K562 (cell line): ENCODE data around the gene GART. TPM values are rescaled to one million over a fixed set of nuclear protein-coding genes. Genes with fewer than 3 reads are reported as not detected.

ENCODE experiments used
- ATAC-seq: fragments of 200-7000 bp; cut with Tn5 transposase; 3 replicates; pipeline ENCODE4 v1.9.1; 2020; ENCODE audit warnings: moderate library complexity
- BruUV-seq: library from RNA; stranded (reverse); fragments of 400-500 nt; replicated peaks from 2 replicates; lab custom pipeline; 2021; lab: Mats Ljungman, UMichigan
- CTCF ChIA-PET: fragments of 300-600 bp; formaldehyde crosslinking; extraction: SDS; loops from one replicate; lab custom pipeline; 2021; ENCODE audit warnings: low intra/inter-chr PET ratio; lab: Yijun Ruan, JAX
- POLR2A ChIA-PET: fragments of 300-600, 350-650 bp; sonication (Branson Sonifier 250); formaldehyde crosslinking; extraction: SDS; loops from one replicate; lab custom pipeline; 2021; ENCODE audit warnings: antibody characterized with exemption, inconsistent platforms; lab: Yijun Ruan, JAX
- DNase-seq, 4 experiments: peaks; one replicate each; pipeline versions ENCODE4 v3.0.0 to v3.0.0-alpha.2; 2011 to 2018; ENCODE audit warnings: low spot score in 3 of 4, mixed read lengths in 3 of 4; ENCODE audit errors: extremely low read depth in 1 of 4
- FAIRE-seq: peaks from 2 replicates; lab custom pipeline; 2011; peaks lifted over from hg19 to GRCh38; lab: Jason Lieb, UNC
- H2AFZ ChIP-seq: 2 replicates; pipeline ENCODE4 v1.6.0; 2011; ENCODE audit warnings: low read depth, low read length, control low read depth, inconsistent platforms
- H3K27ac ChIP-seq: fragments of 200-600 bp; 3 replicates; pipeline ENCODE4 v1.8.0; 2011; ENCODE audit warnings: low read depth, mild to moderate bottlenecking, control low read depth, inconsistent platforms, low read length, moderate library complexity, mixed read lengths; ENCODE audit errors: extremely low read depth
- H3K27me3 ChIP-seq, 2 experiments: fragments of 300-600 bp in 1 of 2; 2 replicates in 1 of 2; 3 replicates in 1 of 2; pipeline versions ENCODE4 v1.6.0 to v1.8.0; 2011; ENCODE audit warnings: inconsistent platforms in 2 of 2, low read length in 2 of 2, mild to moderate bottlenecking in 1 of 2, mixed read lengths in 1 of 2, moderate library complexity in 1 of 2; ENCODE audit not compliant: control insufficient read depth in 2 of 2, insufficient read depth in 2 of 2
- H3K36me3 ChIP-seq: fragments of 300-600 bp; 3 replicates; pipeline ENCODE4 v1.8.0; 2011; ENCODE audit warnings: mild to moderate bottlenecking, low read length, inconsistent platforms; ENCODE audit not compliant: control insufficient read depth, insufficient read depth
- H3K4me1 ChIP-seq, 2 experiments: fragments of 200-600 bp in 1 of 2; replicated peaks in 1 of 2; 2 replicates in 1 of 2; 3 replicates in 1 of 2; pipeline versions ENCODE4 v1.5.1 to v1.8.0; 2011; ENCODE audit warnings: inconsistent platforms in 2 of 2, low read length in 2 of 2, mild to moderate bottlenecking in 1 of 2, mixed read lengths in 1 of 2, moderate library complexity in 1 of 2; ENCODE audit not compliant: control insufficient read depth in 2 of 2, insufficient read depth in 2 of 2
- H3K4me2 ChIP-seq: 2 replicates; pipeline ENCODE4 v1.6.1; 2011; ENCODE audit warnings: low read length, control low read depth, inconsistent platforms, mixed read lengths; ENCODE audit not compliant: insufficient read depth
- H3K4me3 ChIP-seq: fragments of 200-600 bp; sonication (generic), shearing (Covaris generic); 2 replicates; pipeline ENCODE4 v1.5.1; 2016; ENCODE audit warnings: control low read depth, inconsistent platforms
- H3K79me2 ChIP-seq: fragments of 200-600 bp; 3 replicates; pipeline ENCODE4 v1.8.0; 2011; ENCODE audit warnings: low read length, inconsistent platforms; ENCODE audit not compliant: control insufficient read depth, insufficient read depth
- H3K9ac ChIP-seq, 2 experiments: 2 replicates each; pipeline versions ENCODE4 v1.6.0 to v1.6.1; 2011; ENCODE audit warnings: low read depth in 2 of 2, low read length in 2 of 2, control low read depth in 1 of 2, inconsistent platforms in 1 of 2, mild to moderate bottlenecking in 1 of 2, mixed read lengths in 1 of 2; ENCODE audit not compliant: insufficient read depth in 1 of 2
- H3K9me1 ChIP-seq: one replicate; pipeline ENCODE4 v1.6.0; 2011; ENCODE audit warnings: inconsistent platforms, mild to moderate bottlenecking, low read length, moderate library complexity; ENCODE audit not compliant: control insufficient read depth, insufficient read depth
- H3K9me3 ChIP-seq: replicated peaks from 2 replicates; pipeline ENCODE4 v1.5.1; 2011; ENCODE audit warnings: low read depth, low read length, inconsistent platforms; ENCODE audit not compliant: control insufficient read depth, insufficient read depth
- H4K20me1 ChIP-seq: replicated peaks from 2 replicates; pipeline ENCODE4 v1.6.1; 2011; ENCODE audit warnings: low read length, inconsistent platforms, mixed read lengths; ENCODE audit not compliant: control insufficient read depth, insufficient read depth
- BCOR ChIP-seq: fragments of 450-650 bp; IDR thresholded peaks from 2 replicates; pipeline ENCODE4 v1.6.1; 2016
- BRD4 ChIP-seq: fragments of 200-600 bp; sonication (generic); IDR thresholded peaks from 2 replicates; pipeline ENCODE4 v1.6.1; 2017; ENCODE audit warnings: inconsistent platforms
- CBX1 ChIP-seq: sonication (generic); IDR thresholded peaks from 2 replicates; pipeline ENCODE4 v1.6.1; 2016; ENCODE audit warnings: antibody characterized with exemption, low read depth, mild to moderate bottlenecking
- EGR1 ChIP-seq: fragments of 450-650 bp; conservative IDR thresholded peaks from 2 replicates; pipeline ENCODE4 v1.6.1; 2017; ENCODE audit warnings: mild to moderate bottlenecking
- IFI16 ChIP-seq: fragments of 250-450 bp; sonication (Bioruptor Pico); IDR thresholded peaks from 2 replicates; pipeline ENCODE4 v2.1.2; 2022; ENCODE audit warnings: mild to moderate bottlenecking, inconsistent platforms
- MTA3 ChIP-seq: fragments of 450-650 bp; formaldehyde crosslinking; IDR thresholded peaks from 2 replicates; pipeline ENCODE4 v1.6.1; 2017; ENCODE audit warnings: mild to moderate bottlenecking, borderline replicate concordance
- NUFIP1 ChIP-seq: fragments of 450-650 bp; IDR thresholded peaks from 2 replicates; pipeline ENCODE4 v1.6.1; 2018; ENCODE audit not compliant: partially characterized antibody
- SIN3A ChIP-seq, 2 experiments: fragments of 150-350 bp in 1 of 2; IDR thresholded peaks; 2 replicates each; pipeline ENCODE4 v1.6.1; 2011 to 2016; ENCODE audit warnings: borderline replicate concordance in 2 of 2, low read depth in 2 of 2, low read length in 2 of 2, mild to moderate bottlenecking in 2 of 2, moderate library complexity in 2 of 2; ENCODE audit not compliant: control insufficient read depth in 1 of 2
- SMARCA4 ChIP-seq: fragments of 450-650 bp; IDR thresholded peaks from 2 replicates; pipeline ENCODE4 v1.6.1; 2016
- SMARCA5 ChIP-seq: fragments of 450-650 bp; IDR thresholded peaks from 2 replicates; pipeline ENCODE4 v1.6.1; 2016
- ZNF780A ChIP-seq: fragments of 250-450 bp; sonication (Bioruptor Pico); IDR thresholded peaks from 2 replicates; pipeline ENCODE4 v1.5.0; 2021; ENCODE audit warnings: mild to moderate bottlenecking
- WGBS: fragments of 100-300 bp; shearing (Covaris generic); methylation state at CpG from one replicate; pipeline ENCODE4 v1.1.6; 2016; ENCODE audit warnings: low coverage, mixed read lengths; ENCODE audit not compliant: insufficient coverage; ENCODE audit errors: missing lambda C conversion rate; 5-methylcytosine and 5-hydroxymethylcytosine counted together
- in situ Hi-C: fragments of 300-500 bp; cut with MboI; formaldehyde crosslinking; loops from 4 replicates; pipeline ENCODE4 v1.15.0; 2018; ENCODE audit warnings: inconsistent platforms, mixed read lengths
- intact Hi-C: fragments of 100-400 bp; cut with micrococcal nuclease; formaldehyde crosslinking; loops from 2 replicates; pipeline ENCODE4 v1.14.2; 2022
- polyA plus RNA-seq, 8 experiments: library from polyadenylated mRNA; depleted of rRNA in 4 of 8; stranded (reverse) in 5 of 8; unstranded in 3 of 8; fragments of >200 nt; fragmentation: Nextera tagmentation in 2 of 8; fragmentation: Illumina TruSeq in 1 of 8; extraction: Ambion mirVana in 2 of 8; extraction: Trizol in 1 of 8; gene quantifications; 2 replicates each; pipeline versions ENCODE4 v1.2.1 to v1.2.3, GENCODE V29; 2011 to 2014; ENCODE audit warnings: inconsistent platforms in 1 of 8, missing spikeins in 1 of 8
- total RNA-seq, 7 experiments: library from RNA; depleted of rRNA in 6 of 7; stranded (reverse); fragments of >200 nt in 6 of 7; fragmentation: Illumina TruSeq in 2 of 7; extraction: Trizol in 2 of 7; gene quantifications; 2 replicates each; pipeline versions ENCODE4 v1.2.1 to v1.2.3, GENCODE V29; 2011 to 2021; ENCODE audit warnings: low replicate concordance in 1 of 7
- TF ChIP-seq, protein P1 (sequence below), 2 experiments: fragments of 450-650 bp in 1 of 2; IDR thresholded peaks; 2 replicates each; pipeline ENCODE4 v1.6.1; 2011 to 2017; ENCODE audit warnings: low read depth in 2 of 2, antibody characterized with exemption in 1 of 2, borderline replicate concordance in 1 of 2, low read length in 1 of 2, mild to moderate bottlenecking in 1 of 2, mixed read lengths in 1 of 2; ENCODE audit not compliant: control insufficient read depth in 1 of 2
- TF ChIP-seq, protein P2 (sequence below): sonication (generic); formaldehyde crosslinking; IDR thresholded peaks from 2 replicates; pipeline ENCODE4 v1.8.0; 2023; ENCODE audit warnings: mild to moderate bottlenecking, missing genetic modification reagents
- TF ChIP-seq, protein P3 (sequence below): fragments of 450-650 bp; formaldehyde crosslinking; conservative IDR thresholded peaks from 2 replicates; pipeline ENCODE4 v1.4.0; 2022; ENCODE audit warnings: mild to moderate bottlenecking, missing genetic modification characterization

GART gene
- total and polyA plus RNA-seq, 9 of the 15 experiments (the other 6 are each of a cell fraction or from before 2014, with no cell fraction given) = 141 to 429 (median 349) TPM

DNA sequence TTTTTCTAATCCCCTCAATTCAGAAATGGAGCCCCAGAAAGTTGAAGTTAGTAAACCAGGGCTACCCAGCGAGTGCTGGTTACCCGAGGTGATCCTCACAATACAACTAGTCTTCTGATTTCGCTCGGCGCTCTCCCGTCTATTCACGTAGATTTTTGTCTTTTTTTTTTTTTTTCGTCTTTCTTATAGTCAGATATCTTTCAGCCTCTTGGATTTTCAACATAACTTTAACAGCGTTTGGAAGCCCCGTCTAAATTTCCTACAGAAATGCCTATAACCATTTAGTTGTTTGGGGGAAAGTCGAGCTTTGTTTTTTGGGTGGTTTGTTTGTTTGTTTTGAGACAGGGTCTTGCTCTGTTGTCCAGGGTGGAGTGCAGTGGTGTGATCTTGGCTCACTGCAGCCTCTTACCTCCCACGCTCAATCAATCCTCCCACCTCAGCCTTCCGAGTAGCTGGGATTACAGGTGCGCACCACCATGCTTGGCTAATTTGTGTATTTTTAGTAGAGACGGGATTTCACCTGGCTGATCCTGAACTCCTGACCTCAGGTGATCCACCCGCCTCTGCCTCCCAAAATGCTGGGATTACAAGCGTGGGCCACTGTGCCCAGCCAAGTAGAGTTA, 61.3 kb downstream of the GART start:
- WGBS = 15% methylated on average over 17 of the region's 17 CpGs
- BruUV-seq = TSS peak; percentile 77
- intact Hi-C loops = no loop called here
- H3K4me1 ChIP-seq = peaks cover 7 to 16% of the 10 kb centered on the region in 2 experiments; a peak in 3 of 5 replicates
- no peaks in the 10 kb centered on the region for H3K27me3 ChIP-seq
- peak overlapping the region; percentile 97 for H3K4me3 ChIP-seq
- in situ Hi-C loops = no loop called here
- no peaks in the 10 kb centered on the region for H3K9me3 ChIP-seq
- H3K36me3 ChIP-seq = peaks cover 4% of the 10 kb centered on the region; the same call in 1 of the 3 replicates
- POLR2A ChIA-PET = interaction anchor here (0.6 to 3.2 kb wide), 13 partner anchors 8 to 198 kb away, joined by 3 to 54 read pairs (median 4); partner anchors contain the start of genes DNAJC28, DONSON and SON
- H2AFZ ChIP-seq = peak overlapping the region; percentile 97
- no peak for ATAC-seq
- no peaks in the 10 kb centered on the region for H3K9me1 ChIP-seq
- H3K27ac ChIP-seq = peak overlapping the region; percentile 73
- no peaks in the 10 kb centered on the region for H4K20me1 ChIP-seq
- H3K4me2 ChIP-seq = peak overlapping the region; percentile 91
- no peak for FAIRE-seq
- CTCF ChIA-PET = interaction anchor here (0.7 kb wide), 1 partner anchor 11 kb away, joined by 4 read pairs; the partner anchor contains the start of gene DNAJC28
- DNase-seq = no peak
- H3K9ac ChIP-seq = peak overlapping the region; percentile 88 to 94
- peaks cover 27% of the 10 kb centered on the region for H3K79me2 ChIP-seq
- no peak for TF ChIP-seq BRD4
- TF ChIP-seq, protein P1, sequence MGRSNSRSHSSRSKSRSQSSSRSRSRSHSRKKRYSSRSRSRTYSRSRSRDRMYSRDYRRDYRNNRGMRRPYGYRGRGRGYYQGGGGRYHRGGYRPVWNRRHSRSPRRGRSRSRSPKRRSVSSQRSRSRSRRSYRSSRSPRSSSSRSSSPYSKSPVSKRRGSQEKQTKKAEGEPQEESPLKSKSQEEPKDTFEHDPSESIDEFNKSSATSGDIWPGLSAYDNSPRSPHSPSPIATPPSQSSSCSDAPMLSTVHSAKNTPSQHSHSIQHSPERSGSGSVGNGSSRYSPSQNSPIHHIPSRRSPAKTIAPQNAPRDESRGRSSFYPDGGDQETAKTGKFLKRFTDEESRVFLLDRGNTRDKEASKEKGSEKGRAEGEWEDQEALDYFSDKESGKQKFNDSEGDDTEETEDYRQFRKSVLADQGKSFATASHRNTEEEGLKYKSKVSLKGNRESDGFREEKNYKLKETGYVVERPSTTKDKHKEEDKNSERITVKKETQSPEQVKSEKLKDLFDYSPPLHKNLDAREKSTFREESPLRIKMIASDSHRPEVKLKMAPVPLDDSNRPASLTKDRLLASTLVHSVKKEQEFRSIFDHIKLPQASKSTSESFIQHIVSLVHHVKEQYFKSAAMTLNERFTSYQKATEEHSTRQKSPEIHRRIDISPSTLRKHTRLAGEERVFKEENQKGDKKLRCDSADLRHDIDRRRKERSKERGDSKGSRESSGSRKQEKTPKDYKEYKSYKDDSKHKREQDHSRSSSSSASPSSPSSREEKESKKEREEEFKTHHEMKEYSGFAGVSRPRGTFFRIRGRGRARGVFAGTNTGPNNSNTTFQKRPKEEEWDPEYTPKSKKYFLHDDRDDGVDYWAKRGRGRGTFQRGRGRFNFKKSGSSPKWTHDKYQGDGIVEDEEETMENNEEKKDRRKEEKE (IDR thresholded peaks at IDR 0.05; ENCODE audit: borderline replicate concordance in 1 of 2, control insufficient read depth in 1 of 2, low read depth in 2 of 2, low read length in 1 of 2) = 0 out of 4 replicates have a peak, but pooled peaks of 1 of the 2 experiments have one; percentile 0
- TF ChIP-seq, protein P2, sequence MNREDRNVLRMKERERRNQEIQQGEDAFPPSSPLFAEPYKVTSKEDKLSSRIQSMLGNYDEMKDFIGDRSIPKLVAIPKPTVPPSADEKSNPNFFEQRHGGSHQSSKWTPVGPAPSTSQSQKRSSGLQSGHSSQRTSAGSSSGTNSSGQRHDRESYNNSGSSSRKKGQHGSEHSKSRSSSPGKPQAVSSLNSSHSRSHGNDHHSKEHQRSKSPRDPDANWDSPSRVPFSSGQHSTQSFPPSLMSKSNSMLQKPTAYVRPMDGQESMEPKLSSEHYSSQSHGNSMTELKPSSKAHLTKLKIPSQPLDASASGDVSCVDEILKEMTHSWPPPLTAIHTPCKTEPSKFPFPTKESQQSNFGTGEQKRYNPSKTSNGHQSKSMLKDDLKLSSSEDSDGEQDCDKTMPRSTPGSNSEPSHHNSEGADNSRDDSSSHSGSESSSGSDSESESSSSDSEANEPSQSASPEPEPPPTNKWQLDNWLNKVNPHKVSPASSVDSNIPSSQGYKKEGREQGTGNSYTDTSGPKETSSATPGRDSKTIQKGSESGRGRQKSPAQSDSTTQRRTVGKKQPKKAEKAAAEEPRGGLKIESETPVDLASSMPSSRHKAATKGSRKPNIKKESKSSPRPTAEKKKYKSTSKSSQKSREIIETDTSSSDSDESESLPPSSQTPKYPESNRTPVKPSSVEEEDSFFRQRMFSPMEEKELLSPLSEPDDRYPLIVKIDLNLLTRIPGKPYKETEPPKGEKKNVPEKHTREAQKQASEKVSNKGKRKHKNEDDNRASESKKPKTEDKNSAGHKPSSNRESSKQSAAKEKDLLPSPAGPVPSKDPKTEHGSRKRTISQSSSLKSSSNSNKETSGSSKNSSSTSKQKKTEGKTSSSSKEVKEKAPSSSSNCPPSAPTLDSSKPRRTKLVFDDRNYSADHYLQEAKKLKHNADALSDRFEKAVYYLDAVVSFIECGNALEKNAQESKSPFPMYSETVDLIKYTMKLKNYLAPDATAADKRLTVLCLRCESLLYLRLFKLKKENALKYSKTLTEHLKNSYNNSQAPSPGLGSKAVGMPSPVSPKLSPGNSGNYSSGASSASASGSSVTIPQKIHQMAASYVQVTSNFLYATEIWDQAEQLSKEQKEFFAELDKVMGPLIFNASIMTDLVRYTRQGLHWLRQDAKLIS (CRISPR knock-in tag) = no peak
- peak; percentile 34; the same call in 1 of the 2 replicates for TF ChIP-seq SMARCA4
- 0 out of 2 replicates have a peak, but pooled peaks have one; percentile 60 for TF ChIP-seq CBX1
- TF ChIP-seq BCOR = 0 out of 2 replicates have a peak, but pooled peaks have one; percentile 31
- TF ChIP-seq NUFIP1 = no peak
- TF ChIP-seq, protein P3, sequence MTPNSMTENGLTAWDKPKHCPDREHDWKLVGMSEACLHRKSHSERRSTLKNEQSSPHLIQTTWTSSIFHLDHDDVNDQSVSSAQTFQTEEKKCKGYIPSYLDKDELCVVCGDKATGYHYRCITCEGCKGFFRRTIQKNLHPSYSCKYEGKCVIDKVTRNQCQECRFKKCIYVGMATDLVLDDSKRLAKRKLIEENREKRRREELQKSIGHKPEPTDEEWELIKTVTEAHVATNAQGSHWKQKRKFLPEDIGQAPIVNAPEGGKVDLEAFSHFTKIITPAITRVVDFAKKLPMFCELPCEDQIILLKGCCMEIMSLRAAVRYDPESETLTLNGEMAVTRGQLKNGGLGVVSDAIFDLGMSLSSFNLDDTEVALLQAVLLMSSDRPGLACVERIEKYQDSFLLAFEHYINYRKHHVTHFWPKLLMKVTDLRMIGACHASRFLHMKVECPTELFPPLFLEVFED (CRISPR knock-in tag) = no peak
- no peak for TF ChIP-seq MTA3
- no peak for TF ChIP-seq SIN3A (IDR thresholded peaks at IDR 0.05; ENCODE audit: borderline replicate concordance in 2 of 2, control insufficient read depth in 1 of 2, low read depth in 2 of 2, low read length in 2 of 2)
- TF ChIP-seq IFI16 (CRISPR knock-in tag) = no peak
- 0 out of 2 replicates have a peak, but pooled peaks have one; percentile 11 for TF ChIP-seq SMARCA5
- peak; percentile 62; the same call in 1 of the 2 replicates for TF ChIP-seq EGR1
- no peak for TF ChIP-seq ZNF780A (CRISPR knock-in tag)
